C4-2B (cell line): ENCODE data around the gene RNF41.

Source experiments
- ZFX ChIP-seq: fragments of 450-650 bp; IDR thresholded peaks from 2 replicates; pipeline ENCODE4 v1.6.1; 2017
- TF ChIP-seq, protein P1 (sequence below): fragments of 450-650 bp; conservative IDR thresholded peaks from 2 replicates; pipeline ENCODE4 v1.5.1; 2017; ENCODE audit warnings: mild to moderate bottlenecking

DNA sequence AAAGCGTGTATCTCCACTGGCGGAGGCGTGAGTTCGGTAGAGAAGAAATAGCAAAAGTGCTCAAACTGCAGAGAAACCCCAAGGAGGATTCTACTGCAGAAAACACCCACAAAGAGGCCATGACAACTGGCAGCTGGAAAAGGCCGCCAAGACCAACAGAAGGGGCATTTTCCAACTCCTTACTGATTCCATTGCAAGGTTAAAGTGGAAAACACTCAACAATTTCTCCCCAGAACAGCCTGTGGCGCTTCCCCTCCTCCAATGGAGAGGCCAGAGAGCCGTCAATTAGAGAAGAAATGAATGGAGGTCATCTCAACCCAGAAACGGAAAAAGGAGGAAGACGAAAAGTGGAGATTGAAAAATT lies 37.1 kb upstream of the RNF41 start:
- TF ChIP-seq, protein P1, sequence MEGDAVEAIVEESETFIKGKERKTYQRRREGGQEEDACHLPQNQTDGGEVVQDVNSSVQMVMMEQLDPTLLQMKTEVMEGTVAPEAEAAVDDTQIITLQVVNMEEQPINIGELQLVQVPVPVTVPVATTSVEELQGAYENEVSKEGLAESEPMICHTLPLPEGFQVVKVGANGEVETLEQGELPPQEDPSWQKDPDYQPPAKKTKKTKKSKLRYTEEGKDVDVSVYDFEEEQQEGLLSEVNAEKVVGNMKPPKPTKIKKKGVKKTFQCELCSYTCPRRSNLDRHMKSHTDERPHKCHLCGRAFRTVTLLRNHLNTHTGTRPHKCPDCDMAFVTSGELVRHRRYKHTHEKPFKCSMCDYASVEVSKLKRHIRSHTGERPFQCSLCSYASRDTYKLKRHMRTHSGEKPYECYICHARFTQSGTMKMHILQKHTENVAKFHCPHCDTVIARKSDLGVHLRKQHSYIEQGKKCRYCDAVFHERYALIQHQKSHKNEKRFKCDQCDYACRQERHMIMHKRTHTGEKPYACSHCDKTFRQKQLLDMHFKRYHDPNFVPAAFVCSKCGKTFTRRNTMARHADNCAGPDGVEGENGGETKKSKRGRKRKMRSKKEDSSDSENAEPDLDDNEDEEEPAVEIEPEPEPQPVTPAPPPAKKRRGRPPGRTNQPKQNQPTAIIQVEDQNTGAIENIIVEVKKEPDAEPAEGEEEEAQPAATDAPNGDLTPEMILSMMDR: no peak; the same call in 1 of the 2 replicates
- no peak for TF ChIP-seq ZFX
